ENCODE results near the gene CELSR1. TPM values are rescaled to one million over a fixed set of nuclear protein-coding genes. Genes with fewer than 3 reads are reported as not detected.

The CELSR1 gene
- total RNA-seq, 3 donors from 2014 or later, result 0.96 to 36.7 (median 21.2) TPM

DNA sequence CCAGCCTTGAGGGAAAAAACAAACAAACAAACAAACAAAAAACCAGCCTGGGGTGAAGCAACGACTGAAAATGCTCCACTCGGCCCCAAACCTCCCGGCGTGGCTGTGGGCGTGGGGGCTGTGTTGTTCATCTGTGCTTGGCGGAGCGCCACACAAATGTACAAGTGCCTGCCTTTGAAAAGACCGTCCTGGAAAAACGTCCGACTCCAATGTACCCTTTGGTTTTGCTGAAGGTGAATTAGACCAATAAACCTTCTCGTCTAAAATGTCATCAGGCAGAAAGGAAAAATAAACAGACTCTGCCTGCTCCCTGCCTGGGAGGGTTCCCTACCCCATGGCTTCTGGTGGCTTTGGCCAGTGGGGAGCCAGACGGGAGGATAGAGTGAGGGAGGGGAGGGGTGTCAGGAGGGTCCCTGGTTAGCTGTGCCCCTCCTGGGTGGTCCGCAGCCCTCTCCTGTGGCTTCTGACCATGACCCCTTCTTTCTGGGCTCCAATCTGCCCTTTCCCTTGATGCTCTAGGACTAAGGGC, 108.0 kb downstream of the CELSR1 start:
- Histone ChIP-seq H3K4me3 (no peak overlapping the region), H3K27me3 (no peaks in the 10 kb centered on the region), H3K4me1 (no peaks in the 10 kb centered on the region), H3K9me3 (peaks cover 0 to 5% of the 10 kb centered on the region in 2 donors), H3K27ac (no peak overlapping the region), H3K36me3 (no peaks in the 10 kb centered on the region)
- TF ChIP-seq, protein P1, sequence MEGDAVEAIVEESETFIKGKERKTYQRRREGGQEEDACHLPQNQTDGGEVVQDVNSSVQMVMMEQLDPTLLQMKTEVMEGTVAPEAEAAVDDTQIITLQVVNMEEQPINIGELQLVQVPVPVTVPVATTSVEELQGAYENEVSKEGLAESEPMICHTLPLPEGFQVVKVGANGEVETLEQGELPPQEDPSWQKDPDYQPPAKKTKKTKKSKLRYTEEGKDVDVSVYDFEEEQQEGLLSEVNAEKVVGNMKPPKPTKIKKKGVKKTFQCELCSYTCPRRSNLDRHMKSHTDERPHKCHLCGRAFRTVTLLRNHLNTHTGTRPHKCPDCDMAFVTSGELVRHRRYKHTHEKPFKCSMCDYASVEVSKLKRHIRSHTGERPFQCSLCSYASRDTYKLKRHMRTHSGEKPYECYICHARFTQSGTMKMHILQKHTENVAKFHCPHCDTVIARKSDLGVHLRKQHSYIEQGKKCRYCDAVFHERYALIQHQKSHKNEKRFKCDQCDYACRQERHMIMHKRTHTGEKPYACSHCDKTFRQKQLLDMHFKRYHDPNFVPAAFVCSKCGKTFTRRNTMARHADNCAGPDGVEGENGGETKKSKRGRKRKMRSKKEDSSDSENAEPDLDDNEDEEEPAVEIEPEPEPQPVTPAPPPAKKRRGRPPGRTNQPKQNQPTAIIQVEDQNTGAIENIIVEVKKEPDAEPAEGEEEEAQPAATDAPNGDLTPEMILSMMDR (IDR thresholded peaks at IDR 0.05), result no peak
- no peak for TF ChIP-seq POLR2AphosphoS5 (IDR thresholded peaks at IDR 0.05)
- no peak for TF ChIP-seq POLR2A (IDR thresholded peaks at IDR 0.05)
- no peak for DNase-seq (ENCODE audit: low spot score in 2 of 2)
- intact Hi-C loops (cut with DNase I; ENCODE audit: low total_unique reads), result no loop called here

DNA sequence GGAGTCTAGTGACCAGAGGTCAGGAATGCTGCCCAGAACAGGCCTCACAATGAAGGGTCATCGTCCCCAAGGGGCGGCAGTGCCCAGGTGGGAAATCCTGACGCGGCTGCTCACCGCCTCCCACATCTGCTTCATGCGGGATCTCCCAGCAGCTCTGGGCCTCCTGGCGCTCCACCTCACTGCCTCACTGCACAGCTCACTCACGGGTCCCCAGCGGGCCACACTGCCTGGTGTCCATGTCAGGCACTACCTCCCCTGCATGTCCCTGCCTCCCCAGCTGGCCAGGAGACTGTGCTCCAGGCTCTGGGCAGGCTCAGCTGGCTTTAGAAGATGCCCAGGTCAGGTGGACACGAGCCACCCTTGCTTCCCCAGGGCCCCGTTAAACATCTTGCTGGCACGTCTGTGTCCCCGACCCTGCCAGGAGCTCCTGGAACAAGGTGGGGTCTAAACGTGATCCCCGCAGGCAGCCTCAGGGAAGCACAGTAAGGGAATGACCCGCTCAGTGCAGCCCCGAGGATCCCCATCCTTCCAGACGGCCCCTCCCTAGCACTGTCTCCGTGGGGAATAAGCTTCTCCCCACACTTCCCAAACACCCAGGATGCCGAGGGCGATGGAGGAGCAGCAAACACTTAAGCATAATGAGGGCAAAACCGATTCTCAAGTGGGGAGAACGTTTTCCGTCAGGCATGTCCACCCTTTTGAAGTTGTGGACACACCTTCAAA, 108.7 kb downstream of the CELSR1 start:
- DNase-seq (ENCODE audit: low spot score in 2 of 2), result no peak
- Histone ChIP-seq H3K27ac (no peak overlapping the region), H3K36me3 (no peaks in the 10 kb centered on the region), H3K4me3 (no peak overlapping the region), H3K4me1 (no peaks in the 10 kb centered on the region), H3K27me3 (no peaks in the 10 kb centered on the region), H3K9me3 (peaks cover 0 to 5% of the 10 kb centered on the region in 2 donors)
- intact Hi-C loops (cut with DNase I; ENCODE audit: low total_unique reads), result no loop called here
- TF ChIP-seq, protein P1 (IDR thresholded peaks at IDR 0.05), result no peak

DNA sequence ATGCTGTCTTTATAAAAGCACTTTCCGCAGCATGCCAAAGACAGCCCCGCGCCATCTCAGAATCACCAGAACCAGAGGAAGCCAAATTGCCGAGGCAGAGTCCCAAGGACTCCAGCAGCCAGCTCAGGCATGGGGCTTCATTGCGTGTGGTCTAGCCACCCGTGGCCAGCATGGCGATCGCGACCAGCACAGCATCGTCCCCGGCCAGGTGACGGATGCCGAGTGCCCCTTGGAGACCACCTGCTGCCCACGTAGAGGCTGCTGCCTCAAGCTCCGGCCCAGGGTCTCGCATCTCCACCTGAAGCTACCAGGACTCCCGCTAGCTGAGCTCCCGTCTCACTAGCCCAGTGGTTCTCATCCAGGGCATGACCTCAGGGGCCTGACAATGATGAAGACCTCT, 109.2 kb downstream of the CELSR1 start:
- no peak for DNase-seq (ENCODE audit: low spot score in 2 of 2)
- no peaks in the 10 kb centered on the region for H3K27me3 ChIP-seq
- TF ChIP-seq POLR2A (IDR thresholded peaks at IDR 0.05), result no peak
- TF ChIP-seq, protein P1 (IDR thresholded peaks at IDR 0.05), result no peak
- TF ChIP-seq POLR2AphosphoS5 (IDR thresholded peaks at IDR 0.05), result no peak
- no peaks in the 10 kb centered on the region for H3K36me3 ChIP-seq
- intact Hi-C loops (cut with DNase I; ENCODE audit: low total_unique reads), result no loop called here
- H3K4me3 ChIP-seq, result no peak overlapping the region
- no peak overlapping the region for H3K27ac ChIP-seq
- no peaks in the 10 kb centered on the region for H3K4me1 ChIP-seq
- peaks cover 0 to 5% of the 10 kb centered on the region in 2 donors for H3K9me3 ChIP-seq

DNA sequence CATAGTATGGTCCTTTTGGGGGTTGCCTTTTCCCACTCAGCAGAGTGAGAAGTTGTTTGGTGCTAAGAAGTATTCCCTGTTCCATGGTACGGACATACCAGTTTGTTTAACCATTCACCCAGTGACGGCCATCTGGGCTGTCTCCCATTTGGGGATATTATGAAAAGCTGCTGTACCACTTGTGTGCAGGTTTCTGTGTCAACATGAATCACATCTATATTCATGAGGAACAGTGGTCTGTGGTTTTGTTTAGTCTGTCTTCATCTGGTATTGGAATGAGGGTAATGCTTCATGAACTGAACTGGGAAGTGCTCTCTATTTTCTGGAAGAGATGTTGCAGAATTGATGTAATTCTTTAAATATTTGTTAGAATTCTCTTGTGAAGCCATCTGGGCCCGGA, 112.4 kb downstream of the CELSR1 start:
- peaks cover 0 to 5% of the 10 kb centered on the region in 2 donors for H3K9me3 ChIP-seq
- no peak overlapping the region for H3K27ac ChIP-seq
- TF ChIP-seq POLR2AphosphoS5 (IDR thresholded peaks at IDR 0.05), result no peak
- no peak for TF ChIP-seq POLR2A (IDR thresholded peaks at IDR 0.05)
- TF ChIP-seq, protein P1 (IDR thresholded peaks at IDR 0.05), result no peak
- H3K36me3 ChIP-seq, result no peaks in the 10 kb centered on the region
- H3K27me3 ChIP-seq, result no peaks in the 10 kb centered on the region
- intact Hi-C loops (cut with DNase I; ENCODE audit: low total_unique reads), result no loop called here
- DNase-seq (ENCODE audit: low spot score in 2 of 2), result no peak
- no peaks in the 10 kb centered on the region for H3K4me1 ChIP-seq
- H3K4me3 ChIP-seq, result no peak overlapping the region

DNA sequence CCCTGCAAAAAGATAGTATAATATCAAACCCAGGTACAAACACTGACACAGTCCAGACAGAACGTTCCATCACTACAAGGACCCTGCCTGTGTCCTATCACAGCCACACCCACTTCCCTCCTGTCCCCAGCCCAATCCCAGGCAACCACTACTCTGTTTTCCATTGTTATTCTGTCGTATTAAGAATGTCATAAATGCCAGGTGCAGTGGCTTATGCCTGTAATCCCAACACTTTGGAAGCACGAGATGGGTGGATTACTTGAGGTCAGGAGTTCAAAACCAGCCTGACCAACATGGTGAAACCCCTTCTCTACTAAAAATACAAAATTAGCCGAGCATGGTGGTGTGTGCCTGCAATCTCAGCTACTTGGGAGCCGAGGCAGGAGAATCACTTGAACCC, 112.9 kb downstream of the CELSR1 start:
- Histone ChIP-seq H3K4me3 (no peak overlapping the region), H3K27me3 (no peaks in the 10 kb centered on the region), H3K27ac (no peak overlapping the region), H3K4me1 (no peaks in the 10 kb centered on the region), H3K9me3 (peaks cover 0 to 5% of the 10 kb centered on the region in 2 donors), H3K36me3 (no peaks in the 10 kb centered on the region)
- intact Hi-C loops (cut with DNase I; ENCODE audit: low total_unique reads), result no loop called here
- no peak for TF ChIP-seq POLR2AphosphoS5 (IDR thresholded peaks at IDR 0.05)
- no peak for DNase-seq (ENCODE audit: low spot score in 2 of 2)
